HG03280 (cell line): ENCODE data around the gene MYH6.
"Not testable (repeated sequence)": the region's sequence is repeated elsewhere in the genome, so short reads cannot be mapped to it uniquely, and the experiment has no call there.

Experiments
- ATAC-seq: cut with Tn5 transposase; IDR thresholded peaks from one replicate; pipeline ENCODE4 v1.9.1; 2021; ENCODE audit warnings: mild to moderate bottlenecking, moderate library complexity; ENCODE audit not compliant: unreplicated experiment

Gene MYH6

GRCh38 chr14:23399591-23399990 lies 8.5 kb downstream of the MYH6 start:
- no peak for ATAC-seq

- no peak for ATAC-seq
Observed at GRCh38 chr14:23399136-23399535, 8.9 kb downstream of the MYH6 start.

GRCh38 chr14:23398348-23398747 lies 9.7 kb downstream of the MYH6 start:
- ATAC-seq: no peak

GRCh38 chr14:23396781-23397407 lies 11.2 kb downstream of the MYH6 start:
- no peak for ATAC-seq

- ATAC-seq: no peak
Observed at GRCh38 chr14:23396126-23396525, 11.9 kb downstream of the MYH6 start.

GRCh38 chr14:23392613-23393012 lies 15.5 kb downstream of the MYH6 start:
- ATAC-seq: no peak

- ATAC-seq: not testable (repeated sequence)
Observed at GRCh38 chr14:23389871-23390270, 18.2 kb downstream of the MYH6 start.

GRCh38 chr14:23389396-23389795 lies 18.7 kb downstream of the MYH6 start:
- no peak for ATAC-seq

- ATAC-seq: no peak
Observed at GRCh38 chr14:23388996-23389395, 19.1 kb downstream of the MYH6 start.

- ATAC-seq: no peak
Observed at GRCh38 chr14:23387916-23388882, 19.9 kb downstream of the MYH6 start.

- ATAC-seq: no peak
Observed at GRCh38 chr14:23386999-23387398, 21.1 kb downstream of the MYH6 start.

- not testable (repeated sequence) for ATAC-seq
Observed at GRCh38 chr14:23386266-23386657, 21.8 kb downstream of the MYH6 start.

- ATAC-seq: no peak
Observed at GRCh38 chr14:23385642-23386265, 22.3 kb downstream of the MYH6 start.

- ATAC-seq: no peak
Observed at GRCh38 chr14:23385244-23385641, 22.8 kb downstream of the MYH6 start.

GRCh38 chr14:23384364-23385080 lies 23.6 kb downstream of the MYH6 start:
- ATAC-seq: no peak

GRCh38 chr14:23382731-23383440 lies 25.2 kb downstream of the MYH6 start:
- no peak for ATAC-seq

GRCh38 chr14:23382276-23382675 lies 25.8 kb downstream of the MYH6 start:
- no peak for ATAC-seq

- no peak for ATAC-seq
Observed at GRCh38 chr14:23381871-23382270, 26.2 kb downstream of the MYH6 start.

- ATAC-seq: no peak
Observed at GRCh38 chr14:23380976-23381375, 27.1 kb downstream of the MYH6 start.

GRCh38 chr14:23380197-23380914 lies 27.7 kb downstream of the MYH6 start:
- ATAC-seq: no peak
